ENCODE results near the gene FSTL3.

GRCh38 chr19:676339-677105 lies at the start of gene FSTL3:
- TF ChIP-seq POLR2AphosphoS5 (IDR thresholded peaks at IDR 0.05; ENCODE audit: low read depth, low read length) (no peak), REST (IDR thresholded peaks at IDR 0.05; ENCODE audit: insufficient read depth in 1 of 2, low read depth in 2 of 2, low read length in 2 of 2) (no peak), SIN3A (IDR thresholded peaks at IDR 0.05; ENCODE audit: borderline replicate concordance, insufficient read depth, low read length) (no peak)

Data from PFSK-1 (cell line).